ENCODE data around the gene YARS1. TPM values are rescaled to one million over a fixed set of nuclear protein-coding genes. Genes with fewer than 3 reads are reported as not detected.

Gene YARS1
- total and polyA plus RNA-seq, 2 donors (not counting 1 experiment from before 2014, with no cell fraction given) = 94.4 to 295 TPM

GRCh38 chr1:32782086-32782485 lies 35.1 kb downstream of the YARS1 start:
- DNase-seq (ENCODE audit: low read depth in 2 of 2) = peak in 1 of 2 donors; percentile 50
- Histone ChIP-seq H3K4me3 (replicated peaks in 1 of 4; ENCODE audit: control extremely low read depth in 1 of 4, insufficient read depth in 1 of 4, low read depth in 3 of 4, low read length in 4 of 4) (no peak overlapping the region), H2AFZ (ENCODE audit: low read length) (no peak overlapping the region), H3K4me1 (ENCODE audit: control insufficient read depth, extremely low read depth, insufficient read depth, low read length) (no peaks in the 10 kb centered on the region), H3K4me2 (ENCODE audit: extremely low read depth, insufficient read depth, low read length) (no peak overlapping the region), H3K9ac (ENCODE audit: insufficient read depth, low read length) (no peak overlapping the region), H3K9me3 (ENCODE audit: control insufficient read depth, insufficient read depth, low read depth, low read length) (no peaks in the 10 kb centered on the region), H4K20me1 (ENCODE audit: control insufficient read depth, extremely low read depth, insufficient read depth, low read length) (no peaks in the 10 kb centered on the region), H3K27ac (ENCODE audit: insufficient read depth, low read length) (no peak overlapping the region), H3K27me3 (ENCODE audit: control insufficient read depth, insufficient read depth, low read length) (no peaks in the 10 kb centered on the region), H3K36me3 (ENCODE audit: control insufficient read depth, insufficient read depth, low read length) (peaks cover 39% of the 10 kb centered on the region), H3K79me2 (ENCODE audit: control insufficient read depth, insufficient read depth, low read length) (no peaks in the 10 kb centered on the region)
- TF ChIP-seq, protein P1, sequence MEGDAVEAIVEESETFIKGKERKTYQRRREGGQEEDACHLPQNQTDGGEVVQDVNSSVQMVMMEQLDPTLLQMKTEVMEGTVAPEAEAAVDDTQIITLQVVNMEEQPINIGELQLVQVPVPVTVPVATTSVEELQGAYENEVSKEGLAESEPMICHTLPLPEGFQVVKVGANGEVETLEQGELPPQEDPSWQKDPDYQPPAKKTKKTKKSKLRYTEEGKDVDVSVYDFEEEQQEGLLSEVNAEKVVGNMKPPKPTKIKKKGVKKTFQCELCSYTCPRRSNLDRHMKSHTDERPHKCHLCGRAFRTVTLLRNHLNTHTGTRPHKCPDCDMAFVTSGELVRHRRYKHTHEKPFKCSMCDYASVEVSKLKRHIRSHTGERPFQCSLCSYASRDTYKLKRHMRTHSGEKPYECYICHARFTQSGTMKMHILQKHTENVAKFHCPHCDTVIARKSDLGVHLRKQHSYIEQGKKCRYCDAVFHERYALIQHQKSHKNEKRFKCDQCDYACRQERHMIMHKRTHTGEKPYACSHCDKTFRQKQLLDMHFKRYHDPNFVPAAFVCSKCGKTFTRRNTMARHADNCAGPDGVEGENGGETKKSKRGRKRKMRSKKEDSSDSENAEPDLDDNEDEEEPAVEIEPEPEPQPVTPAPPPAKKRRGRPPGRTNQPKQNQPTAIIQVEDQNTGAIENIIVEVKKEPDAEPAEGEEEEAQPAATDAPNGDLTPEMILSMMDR (conservative IDR thresholded peaks at IDR 0.05 in 1 of 2, IDR thresholded peaks at IDR 0.05 in 1 of 2; ENCODE audit: low read depth in 1 of 2, low read length in 2 of 2) = no peak
- no peak for TF ChIP-seq EZH2 (IDR thresholded peaks at IDR 0.05; ENCODE audit: low read length, missing control alignments)

- H3K4me1 ChIP-seq (ENCODE audit: control insufficient read depth, extremely low read depth, insufficient read depth, low read length) = no peaks in the 10 kb centered on the region
- H3K36me3 ChIP-seq (ENCODE audit: control insufficient read depth, insufficient read depth, low read length) = peaks cover 37% of the 10 kb centered on the region
- H3K27me3 ChIP-seq (ENCODE audit: control insufficient read depth, insufficient read depth, low read length) = no peaks in the 10 kb centered on the region
- no peaks in the 10 kb centered on the region for H4K20me1 ChIP-seq (ENCODE audit: control insufficient read depth, extremely low read depth, insufficient read depth, low read length)
- no peak overlapping the region for H3K4me2 ChIP-seq (ENCODE audit: extremely low read depth, insufficient read depth, low read length)
- no peak overlapping the region for H2AFZ ChIP-seq (ENCODE audit: low read length)
- H3K27ac ChIP-seq (ENCODE audit: insufficient read depth, low read length) = no peak overlapping the region
- H3K79me2 ChIP-seq (ENCODE audit: control insufficient read depth, insufficient read depth, low read length) = no peaks in the 10 kb centered on the region
- H3K9me3 ChIP-seq (ENCODE audit: control insufficient read depth, insufficient read depth, low read depth, low read length) = no peaks in the 10 kb centered on the region
- TF ChIP-seq, protein P1 (conservative IDR thresholded peaks at IDR 0.05 in 1 of 2, IDR thresholded peaks at IDR 0.05 in 1 of 2; ENCODE audit: low read depth in 1 of 2, low read length in 2 of 2) = no peak
- no peak for TF ChIP-seq EZH2 (IDR thresholded peaks at IDR 0.05; ENCODE audit: low read length, missing control alignments)
- no peak overlapping the region for H3K4me3 ChIP-seq (replicated peaks in 1 of 4; ENCODE audit: control extremely low read depth in 1 of 4, insufficient read depth in 1 of 4, low read depth in 3 of 4, low read length in 4 of 4)
- no peak overlapping the region for H3K9ac ChIP-seq (ENCODE audit: insufficient read depth, low read length)
- DNase-seq (ENCODE audit: low read depth in 2 of 2) = no peak
These were observed 36.4 kb downstream of the YARS1 start for GRCh38 chr1:32780628-32781234.

GRCh38 chr1:32780005-32780404 lies 37.2 kb downstream of the YARS1 start:
- TF ChIP-seq EZH2 (IDR thresholded peaks at IDR 0.05; ENCODE audit: low read length, missing control alignments) = no peak
- TF ChIP-seq, protein P1 (conservative IDR thresholded peaks at IDR 0.05 in 1 of 2, IDR thresholded peaks at IDR 0.05 in 1 of 2; ENCODE audit: low read depth in 1 of 2, low read length in 2 of 2) = no peak
- no peak overlapping the region for H3K27ac ChIP-seq (ENCODE audit: insufficient read depth, low read length)
- no peak overlapping the region for H3K9ac ChIP-seq (ENCODE audit: insufficient read depth, low read length)
- no peak overlapping the region for H3K4me2 ChIP-seq (ENCODE audit: extremely low read depth, insufficient read depth, low read length)
- DNase-seq (ENCODE audit: low read depth in 2 of 2) = no peak
- H3K79me2 ChIP-seq (ENCODE audit: control insufficient read depth, insufficient read depth, low read length) = no peaks in the 10 kb centered on the region
- H2AFZ ChIP-seq (ENCODE audit: low read length) = no peak overlapping the region
- no peaks in the 10 kb centered on the region for H3K9me3 ChIP-seq (ENCODE audit: control insufficient read depth, insufficient read depth, low read depth, low read length)
- no peaks in the 10 kb centered on the region for H3K4me1 ChIP-seq (ENCODE audit: control insufficient read depth, extremely low read depth, insufficient read depth, low read length)
- no peaks in the 10 kb centered on the region for H4K20me1 ChIP-seq (ENCODE audit: control insufficient read depth, extremely low read depth, insufficient read depth, low read length)
- H3K4me3 ChIP-seq (replicated peaks in 1 of 4; ENCODE audit: control extremely low read depth in 1 of 4, insufficient read depth in 1 of 4, low read depth in 3 of 4, low read length in 4 of 4) = no peak overlapping the region
- H3K27me3 ChIP-seq (ENCODE audit: control insufficient read depth, insufficient read depth, low read length) = no peaks in the 10 kb centered on the region
- peaks cover 40% of the 10 kb centered on the region for H3K36me3 ChIP-seq (ENCODE audit: control insufficient read depth, insufficient read depth, low read length)

All from fibroblast of lung (primary cell).